Fibroblast of lung (primary cell): ENCODE measurements around the gene HPCAL1. TPM values are rescaled to one million over a fixed set of nuclear protein-coding genes. Genes with fewer than 3 reads are reported as not detected.

Experiments
- DNase-seq, 2 donors: peaks; one replicate each; pipeline versions ENCODE4 v3.0.0 to v3.0.0-alpha.2; 2010; ENCODE audit warnings: low read depth in 2 of 2
- H2AFZ ChIP-seq: 2 replicates; pipeline ENCODE4 v1.5.1; 2012; ENCODE audit warnings: low read length, control low read depth, inconsistent platforms
- H3K27ac ChIP-seq: 2 replicates; pipeline ENCODE4 v1.5.1; 2011; ENCODE audit warnings: low read length, control low read depth; ENCODE audit not compliant: insufficient read depth
- H3K27me3 ChIP-seq: 2 replicates; pipeline ENCODE4 v1.5.1; 2011; ENCODE audit warnings: mild to moderate bottlenecking, low read length; ENCODE audit not compliant: control insufficient read depth, insufficient read depth
- H3K36me3 ChIP-seq: 2 replicates; pipeline ENCODE4 v1.5.1; 2011; ENCODE audit warnings: low read length; ENCODE audit not compliant: control insufficient read depth, insufficient read depth
- H3K4me1 ChIP-seq: 2 replicates; pipeline ENCODE4 v1.5.1; 2011; ENCODE audit warnings: low read length; ENCODE audit not compliant: control insufficient read depth, insufficient read depth; ENCODE audit errors: extremely low read depth
- H3K4me2 ChIP-seq: 2 replicates; pipeline ENCODE4 v1.5.1; 2011; ENCODE audit warnings: low read length, control low read depth; ENCODE audit not compliant: insufficient read depth; ENCODE audit errors: extremely low read depth
- H3K4me3 ChIP-seq, 4 experiments: fragments of 200-600 bp in 1 of 4; sonication (generic) in 1 of 4; replicated peaks in 1 of 4; 2 replicates each; pipeline ENCODE4 v1.5.1; 2011 to 2016; ENCODE audit warnings: low read length in 4 of 4, low read depth in 3 of 4, mild to moderate bottlenecking in 3 of 4, control low read depth in 2 of 4, inconsistent platforms in 1 of 4, mixed read lengths in 1 of 4; ENCODE audit not compliant: insufficient read depth in 1 of 4; ENCODE audit errors: control extremely low read depth in 1 of 4
- H3K79me2 ChIP-seq: 2 replicates; pipeline ENCODE4 v1.5.1; 2012; ENCODE audit warnings: mild to moderate bottlenecking, low read length, inconsistent platforms; ENCODE audit not compliant: control insufficient read depth, insufficient read depth
- H3K9ac ChIP-seq: 2 replicates; pipeline ENCODE4 v1.5.1; 2011; ENCODE audit warnings: mild to moderate bottlenecking, low read length, control low read depth; ENCODE audit not compliant: insufficient read depth
- H3K9me3 ChIP-seq: 2 replicates; pipeline ENCODE4 v1.5.1; 2012; ENCODE audit warnings: low read depth, low read length; ENCODE audit not compliant: control insufficient read depth, insufficient read depth
- H4K20me1 ChIP-seq: 2 replicates; pipeline ENCODE4 v1.5.1; 2011; ENCODE audit warnings: low read length; ENCODE audit not compliant: control insufficient read depth, insufficient read depth; ENCODE audit errors: extremely low read depth
- EZH2 ChIP-seq: IDR thresholded peaks from 2 replicates; pipeline ENCODE4 v1.5.1; 2012; ENCODE audit warnings: low read length, control low read depth, mild to moderate bottlenecking; ENCODE audit errors: missing control alignments
- polyA plus RNA-seq, 2 donors: library from polyadenylated mRNA; depleted of rRNA in 1 of 2; stranded (reverse) in 1 of 2; unstranded in 1 of 2; fragments of >200 nt; gene quantifications; 2 replicates each; pipeline ENCODE4 v1.2.1, GENCODE V29; 2011 to 2012; ENCODE audit warnings: missing spikeins in 1 of 2
- total RNA-seq: library from RNA; depleted of rRNA; stranded (reverse); fragments of >200 nt; gene quantifications from 2 replicates; pipeline ENCODE4 v1.2.1, GENCODE V29; 2014
- TF ChIP-seq, protein P1 (sequence below), 2 donors: IDR thresholded peaks in 1 of 2; conservative IDR thresholded peaks in 1 of 2; 1 replicate in 1 of 2; 2 replicates in 1 of 2; pipeline ENCODE4 v1.5.1; 2011 to 2012; ENCODE audit warnings: low read length in 2 of 2, control low read depth in 1 of 2, inconsistent platforms in 1 of 2, low read depth in 1 of 2, mild to moderate bottlenecking in 1 of 2

The HPCAL1 gene
- total and polyA plus RNA-seq, 2 donors (not counting 1 experiment from before 2014, with no cell fraction given), result 11.4 to 34.5 TPM

DNA sequence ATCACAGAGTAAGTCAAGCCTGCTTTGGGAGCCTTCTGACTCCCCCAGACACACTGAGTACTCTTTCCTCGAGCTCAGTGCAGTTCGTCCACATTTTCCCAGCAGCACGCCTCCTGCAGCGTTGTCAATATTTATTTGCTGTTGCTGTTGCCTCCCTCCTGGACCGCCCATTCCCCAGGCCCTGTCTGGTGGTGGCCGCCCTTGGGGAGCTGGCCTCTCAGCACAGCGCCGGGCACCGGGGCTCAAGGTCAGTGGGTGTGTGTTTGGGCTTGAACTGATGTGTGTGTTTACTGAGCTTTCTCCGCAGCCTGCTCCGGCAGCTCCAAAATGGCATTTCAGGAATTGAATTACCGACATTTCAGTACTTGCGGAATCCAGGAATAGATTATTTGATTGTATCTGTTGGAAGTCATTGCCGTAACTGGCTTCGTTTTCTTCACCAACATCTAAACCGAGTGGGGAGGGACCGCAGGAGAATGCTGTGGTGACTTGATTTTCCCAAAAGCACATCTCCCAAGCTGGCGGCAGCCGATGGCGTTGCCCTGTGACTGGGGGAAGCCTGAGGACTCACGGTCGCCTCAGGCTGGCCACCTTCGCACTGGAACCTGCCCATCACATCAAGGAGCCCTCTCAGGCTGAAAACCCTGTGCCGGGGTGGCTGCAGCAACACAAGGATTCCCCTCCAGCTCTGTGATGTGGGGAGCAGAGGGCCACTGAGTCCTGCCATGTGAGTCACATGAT, 66.0 kb downstream of the HPCAL1 start:
- DNase-seq, result no peak
- no peaks in the 10 kb centered on the region for H4K20me1 ChIP-seq
- no peaks in the 10 kb centered on the region for H3K4me1 ChIP-seq
- H3K79me2 ChIP-seq, result no peaks in the 10 kb centered on the region
- H3K4me3 ChIP-seq, result no peak overlapping the region
- TF ChIP-seq EZH2, result no peak
- TF ChIP-seq, protein P1, sequence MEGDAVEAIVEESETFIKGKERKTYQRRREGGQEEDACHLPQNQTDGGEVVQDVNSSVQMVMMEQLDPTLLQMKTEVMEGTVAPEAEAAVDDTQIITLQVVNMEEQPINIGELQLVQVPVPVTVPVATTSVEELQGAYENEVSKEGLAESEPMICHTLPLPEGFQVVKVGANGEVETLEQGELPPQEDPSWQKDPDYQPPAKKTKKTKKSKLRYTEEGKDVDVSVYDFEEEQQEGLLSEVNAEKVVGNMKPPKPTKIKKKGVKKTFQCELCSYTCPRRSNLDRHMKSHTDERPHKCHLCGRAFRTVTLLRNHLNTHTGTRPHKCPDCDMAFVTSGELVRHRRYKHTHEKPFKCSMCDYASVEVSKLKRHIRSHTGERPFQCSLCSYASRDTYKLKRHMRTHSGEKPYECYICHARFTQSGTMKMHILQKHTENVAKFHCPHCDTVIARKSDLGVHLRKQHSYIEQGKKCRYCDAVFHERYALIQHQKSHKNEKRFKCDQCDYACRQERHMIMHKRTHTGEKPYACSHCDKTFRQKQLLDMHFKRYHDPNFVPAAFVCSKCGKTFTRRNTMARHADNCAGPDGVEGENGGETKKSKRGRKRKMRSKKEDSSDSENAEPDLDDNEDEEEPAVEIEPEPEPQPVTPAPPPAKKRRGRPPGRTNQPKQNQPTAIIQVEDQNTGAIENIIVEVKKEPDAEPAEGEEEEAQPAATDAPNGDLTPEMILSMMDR (conservative IDR thresholded peaks at IDR 0.05 in 1 of 2, IDR thresholded peaks at IDR 0.05 in 1 of 2; ENCODE audit: low read depth in 1 of 2, low read length in 2 of 2), result no peak
- no peaks in the 10 kb centered on the region for H3K9me3 ChIP-seq
- no peak overlapping the region for H3K9ac ChIP-seq
- H3K4me2 ChIP-seq, result no peak overlapping the region
- H3K36me3 ChIP-seq, result no peaks in the 10 kb centered on the region
- H3K27ac ChIP-seq, result no peak overlapping the region
- H2AFZ ChIP-seq, result no peak overlapping the region
- no peaks in the 10 kb centered on the region for H3K27me3 ChIP-seq

- H3K4me3 ChIP-seq, result no peak overlapping the region
- no peak overlapping the region for H3K4me2 ChIP-seq
- no peaks in the 10 kb centered on the region for H3K4me1 ChIP-seq
- no peaks in the 10 kb centered on the region for H4K20me1 ChIP-seq
- H3K36me3 ChIP-seq, result no peaks in the 10 kb centered on the region
- H2AFZ ChIP-seq, result no peak overlapping the region
- no peak overlapping the region for H3K27ac ChIP-seq
- no peaks in the 10 kb centered on the region for H3K9me3 ChIP-seq
- H3K9ac ChIP-seq, result no peak overlapping the region
- TF ChIP-seq, protein P1 (conservative IDR thresholded peaks at IDR 0.05 in 1 of 2, IDR thresholded peaks at IDR 0.05 in 1 of 2; ENCODE audit: low read depth in 1 of 2, low read length in 2 of 2), result no peak
- TF ChIP-seq EZH2, result no peak
- no peaks in the 10 kb centered on the region for H3K79me2 ChIP-seq
- H3K27me3 ChIP-seq, result no peaks in the 10 kb centered on the region
- no peak for DNase-seq
Measured at GRCh38 chr2:10369269-10370255, 66.9 kb downstream of the HPCAL1 start.

DNA sequence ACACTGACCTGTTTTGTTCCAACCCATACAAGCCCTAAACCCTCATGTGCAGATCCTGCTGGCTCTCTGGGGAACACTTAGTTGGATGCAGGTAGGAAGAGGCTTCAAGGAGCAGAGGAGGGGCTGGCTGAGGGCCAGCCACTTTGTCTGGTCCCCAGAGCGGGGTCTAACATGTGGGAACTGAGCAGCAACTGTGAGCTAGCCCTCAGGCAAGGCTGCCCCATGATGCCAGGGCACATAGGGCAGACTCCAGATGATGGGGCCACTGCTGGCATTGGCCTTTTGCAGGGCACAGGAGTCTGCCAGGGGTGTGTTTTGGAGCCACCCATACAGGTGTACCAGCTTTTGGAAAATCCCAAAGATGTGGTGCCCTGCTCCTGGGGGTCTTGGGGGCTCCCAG, 67.7 kb downstream of the HPCAL1 start:
- Histone ChIP-seq H3K4me1 (no peaks in the 10 kb centered on the region), H3K79me2 (no peaks in the 10 kb centered on the region)
- DNase-seq, result no peak

More for the DNA sequence above, 67.7 kb downstream of the HPCAL1 start:
- H2AFZ ChIP-seq, result no peak overlapping the region
- no peak overlapping the region for H3K9ac ChIP-seq
- H3K4me3 ChIP-seq, result no peak overlapping the region
- no peaks in the 10 kb centered on the region for H3K27me3 ChIP-seq
- no peak overlapping the region for H3K27ac ChIP-seq
- no peaks in the 10 kb centered on the region for H4K20me1 ChIP-seq
- no peak overlapping the region for H3K4me2 ChIP-seq
- no peaks in the 10 kb centered on the region for H3K36me3 ChIP-seq
- H3K9me3 ChIP-seq, result no peaks in the 10 kb centered on the region
- TF ChIP-seq, protein P1 (conservative IDR thresholded peaks at IDR 0.05 in 1 of 2, IDR thresholded peaks at IDR 0.05 in 1 of 2; ENCODE audit: low read depth in 1 of 2, low read length in 2 of 2), result no peak
- TF ChIP-seq EZH2, result no peak
